ENCODE results near the gene MACROH2A1.

GRCh38 chr5:135447298-135447929, 48.4 kb upstream of the MACROH2A1 start, which contains the start of gene DCANP1:
- no peak for TF ChIP-seq MXI1 (IDR thresholded peaks at IDR 0.05; ENCODE audit: borderline replicate concordance, low read depth, low read length)
- TF ChIP-seq CEBPB (IDR thresholded peaks at IDR 0.05; ENCODE audit: low read depth, low read length): no peak
- no peak for TF ChIP-seq CTCF (conservative IDR thresholded peaks at IDR 0.05; ENCODE audit: low read depth, low read length)
- TF ChIP-seq POLR2A (IDR thresholded peaks at IDR 0.05; ENCODE audit: low read depth, low read length): no peak
- TF ChIP-seq USF2 (IDR thresholded peaks at IDR 0.05; ENCODE audit: low read depth, low read length): no peak
- TF ChIP-seq BHLHE40 (IDR thresholded peaks at IDR 0.05; ENCODE audit: low read depth, low read length): no peak
- TF ChIP-seq RAD21 (IDR thresholded peaks at IDR 0.05; ENCODE audit: low read length): no peak

All from IMR-90 (cell line).